Peyer's patch (tissue), 4 donors: ENCODE measurements around the gene MYOZ3. TPM values are rescaled to one million over a fixed set of nuclear protein-coding genes. Genes with fewer than 3 reads are reported as not detected.

Source experiments
- DNase-seq, 3 donors: peaks; one replicate each; pipeline ENCODE4 v3.0.0-alpha.2; 2017 to 2019
- H3K27ac ChIP-seq, 4 donors: fragments of 200-600 bp; sonication (generic); one replicate each; pipeline ENCODE4 v1.5.1; 2016 to 2019
- H3K27me3 ChIP-seq, 2 donors: fragments of 200-600 bp; sonication (generic); one replicate each; pipeline ENCODE4 v1.5.1; 2019
- H3K36me3 ChIP-seq, 3 donors: fragments of 200-600 bp; sonication (generic); one replicate each; pipeline ENCODE4 v1.5.1; 2016 to 2019
- H3K4me1 ChIP-seq, 4 donors: fragments of 200-600 bp; sonication (generic); one replicate each; pipeline ENCODE4 v1.5.1; 2016 to 2019
- H3K4me3 ChIP-seq, 4 donors: fragments of 200-600 bp; sonication (generic); 1 replicate in 3 of 4; 2 replicates in 1 of 4; pipeline ENCODE4 v1.5.1; 2016 to 2019; ENCODE audit warnings: mild to moderate bottlenecking in 1 of 4
- H3K9me3 ChIP-seq, 4 donors: fragments of 200-600 bp; sonication (generic); one replicate each; pipeline ENCODE4 v1.5.1; 2016 to 2019; ENCODE audit warnings: mild to moderate bottlenecking in 1 of 4
- CTCF ChIP-seq, 6 experiments: fragments of 450-650 bp in 4 of 6; fragments of 200-600 bp in 2 of 6; sonication (generic) in 1 of 6; IDR thresholded peaks; one replicate each; pipeline ENCODE4 v1.5.1; 2017 to 2019; ENCODE audit warnings: antibody characterized with exemption in 6 of 6, mild to moderate bottlenecking in 3 of 6, moderate library complexity in 1 of 6
- POLR2A ChIP-seq, 2 donors: fragments of 450-650 bp; IDR thresholded peaks; one replicate each; pipeline ENCODE4 v1.5.1; 2017; ENCODE audit warnings: antibody characterized with exemption in 2 of 2, mild to moderate bottlenecking in 2 of 2, moderate library complexity in 2 of 2
- total RNA-seq, 4 donors: library from RNA; depleted of rRNA; stranded (reverse); fragments of >200 nt; gene quantifications; one replicate each; pipeline ENCODE4 v1.1.0, GENCODE V29; 2016

The MYOZ3 gene
- total RNA-seq, 4 donors from 2014 or later, result 0.54 TPM; not detected in 3

GRCh38 chr5:150653762-150654556, 7.1 kb upstream of the MYOZ3 start:
- H3K4me3 ChIP-seq, result no peak overlapping the region
- peaks cover 0 to 13% (median 6%) of the 10 kb centered on the region in 4 donors for H3K4me1 ChIP-seq
- no peak for DNase-seq
- H3K27me3 ChIP-seq, result no peaks in the 10 kb centered on the region
- TF ChIP-seq POLR2A (IDR thresholded peaks at IDR 0.05) (no peak), CTCF (IDR thresholded peaks at IDR 0.05) (no peak)
- H3K27ac ChIP-seq, result peak overlapping the region in 2 of 4 donors; percentile 17 to 28
- H3K36me3 ChIP-seq, result peaks cover 0 to 33% (median 0%) of the 10 kb centered on the region in 3 donors
- no peaks in the 10 kb centered on the region for H3K9me3 ChIP-seq

- no peak overlapping the region for H3K4me3 ChIP-seq
- DNase-seq, result peak in 1 of 3 donors; percentile 30
- H3K27ac ChIP-seq, result no peak overlapping the region
- H3K27me3 ChIP-seq, result no peaks in the 10 kb centered on the region
- no peaks in the 10 kb centered on the region for H3K9me3 ChIP-seq
- TF ChIP-seq POLR2A (IDR thresholded peaks at IDR 0.05) (no peak), CTCF (IDR thresholded peaks at IDR 0.05) (no peak)
- H3K4me1 ChIP-seq, result peaks cover 0 to 13% (median 6%) of the 10 kb centered on the region in 4 donors
- peaks cover 0 to 21% (median 0%) of the 10 kb centered on the region in 3 donors for H3K36me3 ChIP-seq
These were observed 5.8 kb upstream of the MYOZ3 start for GRCh38 chr5:150655221-150655620.

- Histone ChIP-seq H3K27me3 (no peaks in the 10 kb centered on the region), H3K4me3 (peak overlapping the region; percentile 47 to 69 (median 56)), H3K4me1 (peaks cover 0 to 10% (median 6%) of the 10 kb centered on the region in 4 donors), H3K9me3 (no peaks in the 10 kb centered on the region), H3K27ac (peak overlapping the region; percentile 42 to 71 (median 58)), H3K36me3 (peaks cover 0 to 11% (median 0%) of the 10 kb centered on the region in 3 donors)
- TF ChIP-seq CTCF (IDR thresholded peaks at IDR 0.05) (peak; percentile 28 to 74 (median 67)), POLR2A (IDR thresholded peaks at IDR 0.05) (no peak)
- DNase-seq, result peak; percentile 63 to 88 (median 87)
These were observed 4.6 kb upstream of the MYOZ3 start for GRCh38 chr5:150656191-150657132.

- TF ChIP-seq CTCF (IDR thresholded peaks at IDR 0.05) (no peak), POLR2A (IDR thresholded peaks at IDR 0.05) (no peak)
- Histone ChIP-seq H3K36me3 (no peaks in the 10 kb centered on the region), H3K4me1 (peaks cover 0 to 6% (median 6%) of the 10 kb centered on the region in 4 donors), H3K27ac (no peak overlapping the region), H3K27me3 (no peaks in the 10 kb centered on the region), H3K9me3 (no peaks in the 10 kb centered on the region), H3K4me3 (no peak overlapping the region)
- peak in 2 of 3 donors; percentile 19 to 25 for DNase-seq
These were observed 2.9 kb upstream of the MYOZ3 start for GRCh38 chr5:150658121-150658520.

GRCh38 chr5:150658699-150659265, 2.3 kb upstream of the MYOZ3 start:
- no peak overlapping the region for H3K4me3 ChIP-seq
- TF ChIP-seq POLR2A (IDR thresholded peaks at IDR 0.05) (no peak), CTCF (IDR thresholded peaks at IDR 0.05) (no peak)
- peak in 2 of 3 donors; percentile 41 to 42 for DNase-seq
- no peaks in the 10 kb centered on the region for H3K9me3 ChIP-seq
- peak overlapping the region in 1 of 4 donors; percentile 30 for H3K27ac ChIP-seq
- no peaks in the 10 kb centered on the region for H3K36me3 ChIP-seq
- H3K27me3 ChIP-seq, result no peaks in the 10 kb centered on the region
- peaks cover 0 to 6% (median 6%) of the 10 kb centered on the region in 4 donors for H3K4me1 ChIP-seq
